GM21825 (cell line): Measurements from ENCODE around the gene HES1.

Experiments
- ATAC-seq: cut with Tn5 transposase; IDR thresholded peaks from one replicate; pipeline ENCODE4 v1.9.1; 2021; ENCODE audit warnings: mild to moderate bottlenecking, moderate library complexity; ENCODE audit not compliant: unreplicated experiment

The HES1 gene

DNA sequence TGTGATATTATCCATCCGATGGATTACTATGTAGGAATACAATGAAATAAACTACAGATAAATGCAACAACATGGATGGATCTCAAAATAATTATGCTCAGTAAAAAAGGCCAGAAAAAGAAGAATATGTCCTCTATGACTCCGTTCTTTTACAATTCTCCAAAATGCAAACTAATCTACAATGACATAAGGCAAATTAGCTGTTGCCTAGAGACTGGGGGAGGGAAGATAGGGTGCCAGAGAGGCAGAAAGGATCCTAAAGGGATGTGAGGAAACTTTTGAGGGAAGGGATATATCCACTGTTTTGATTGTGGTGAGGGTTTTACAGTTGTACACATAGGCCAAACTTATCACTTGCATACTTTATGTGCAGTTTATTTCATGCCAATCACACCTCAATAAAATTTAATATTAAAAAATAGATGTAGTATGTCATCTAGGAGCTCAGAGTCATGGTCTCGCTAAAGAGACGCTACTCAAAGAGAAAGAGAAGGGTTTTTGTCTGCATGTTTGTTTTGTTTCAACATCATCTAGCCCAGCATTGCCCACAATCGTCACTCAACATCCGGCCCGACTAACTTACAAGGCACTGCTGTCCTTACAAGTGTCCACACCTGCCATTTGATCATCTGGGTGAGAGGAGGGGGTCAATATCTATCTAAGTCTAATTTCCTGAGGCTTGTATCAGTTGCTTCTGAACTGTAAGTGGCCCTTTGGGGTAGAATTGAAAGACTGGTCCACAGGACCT lies 29.5 kb downstream of the HES1 start:
- no peak for ATAC-seq

DNA sequence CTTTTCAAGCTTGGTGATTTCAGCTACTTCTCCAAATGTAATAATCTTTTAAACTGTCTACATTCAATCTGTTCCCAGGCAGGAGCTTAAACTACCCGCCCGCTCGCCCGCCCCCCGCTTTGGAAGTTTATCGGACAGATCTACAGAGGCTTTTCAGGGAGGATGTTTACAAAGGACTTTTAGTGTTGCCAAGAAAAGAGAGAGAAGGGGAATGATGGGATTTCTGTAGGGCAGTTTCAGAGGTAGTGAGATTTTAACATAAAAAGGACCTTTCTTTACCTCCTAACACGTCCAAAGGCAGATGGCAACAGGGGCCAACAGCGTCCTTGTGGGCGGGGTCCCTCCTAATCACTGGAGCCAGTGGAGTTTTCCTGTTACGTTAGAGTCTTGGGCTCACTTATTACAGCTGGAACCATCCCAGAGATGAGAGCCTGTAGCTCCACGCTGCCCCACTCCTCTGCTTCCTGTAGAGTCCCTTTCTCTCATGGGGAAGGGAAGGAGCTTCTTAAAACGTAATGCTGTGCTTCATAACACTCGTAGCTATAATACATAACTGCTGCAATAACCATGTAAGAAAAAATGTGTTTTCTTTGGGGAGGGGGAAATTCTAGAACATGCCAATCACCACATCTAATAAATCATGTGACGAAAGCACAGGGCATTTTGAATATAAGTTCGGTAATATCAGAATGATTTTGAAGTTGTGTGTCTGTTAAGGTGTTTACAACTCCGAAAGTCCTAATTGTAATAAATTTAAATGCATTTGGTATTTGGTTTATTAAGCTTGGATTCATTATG lies 30.9 kb downstream of the HES1 start:
- no peak for ATAC-seq

DNA sequence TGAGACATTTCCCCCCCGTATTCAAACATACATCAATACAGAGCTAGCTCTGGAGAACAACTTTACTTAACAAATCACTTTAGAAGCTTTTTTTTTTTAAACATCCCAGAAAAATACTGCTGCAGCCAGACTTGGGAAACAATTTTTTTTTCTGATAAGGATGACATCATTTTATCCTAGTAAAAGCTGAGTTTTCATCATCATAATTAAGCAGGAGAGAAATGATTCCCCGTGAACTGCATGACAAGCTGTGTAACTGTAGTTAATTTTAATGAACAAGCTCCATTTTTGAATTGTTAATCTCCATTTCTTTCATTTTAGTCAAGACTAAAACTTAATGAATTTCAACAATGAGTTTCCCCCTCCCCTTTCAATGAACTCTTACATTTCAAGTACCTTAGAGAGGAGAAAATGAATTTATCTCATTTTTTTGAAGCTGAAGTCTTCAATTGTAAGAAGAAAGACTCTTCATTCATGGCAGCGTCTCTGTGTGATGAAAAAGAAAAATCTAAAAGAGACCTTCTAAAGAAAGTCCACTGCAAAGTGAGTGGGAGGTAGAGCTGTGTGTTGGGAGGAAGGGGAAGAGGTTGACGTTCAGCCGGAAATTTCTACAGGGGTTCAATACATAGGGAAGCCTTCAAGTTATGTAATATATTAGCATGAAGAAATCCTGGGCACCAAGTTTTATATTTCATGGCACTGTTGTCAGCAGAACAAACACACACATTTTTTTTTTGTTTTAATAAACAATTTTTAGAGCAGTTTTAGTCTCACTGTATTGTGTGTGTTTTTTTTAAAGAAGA lies 31.7 kb downstream of the HES1 start:
- no peak for ATAC-seq

DNA sequence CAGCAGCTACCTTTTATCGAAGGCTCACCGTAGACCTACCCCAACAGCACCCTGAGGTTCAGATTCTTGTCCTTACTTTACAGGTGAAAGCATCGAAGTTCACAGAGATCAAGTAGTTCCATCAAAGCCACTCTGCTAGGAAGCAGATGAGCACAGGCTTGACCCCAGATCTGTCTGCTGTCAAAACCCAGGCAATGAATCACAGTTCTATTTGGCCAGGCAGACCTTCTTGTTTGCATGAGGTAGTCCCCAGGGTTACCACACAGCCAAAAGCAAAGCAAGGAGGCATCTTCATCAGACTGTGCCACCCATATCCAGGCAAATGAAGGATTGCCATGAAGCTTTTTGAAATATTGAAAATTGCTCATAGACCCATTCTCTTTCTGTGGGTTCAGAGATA lies 33.0 kb downstream of the HES1 start:
- no peak for ATAC-seq

DNA sequence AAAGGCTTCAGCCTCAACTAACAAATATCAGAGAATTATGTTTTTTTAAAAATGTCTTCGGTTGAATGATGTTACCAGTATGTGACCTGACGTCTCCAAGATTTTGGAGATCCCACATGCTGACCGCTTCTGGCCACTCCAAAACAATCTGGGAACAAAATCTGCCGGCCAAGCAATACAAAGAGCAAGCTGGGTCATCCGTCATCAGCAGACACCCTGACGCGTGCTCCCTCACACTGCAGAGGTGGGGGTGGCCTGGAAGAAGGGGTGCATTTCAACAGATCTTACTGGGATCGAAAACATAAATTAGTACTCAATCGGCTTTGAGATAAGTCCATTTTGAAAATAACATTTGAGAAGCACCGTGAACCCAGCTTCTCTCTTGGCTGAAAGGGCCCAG lies 33.6 kb downstream of the HES1 start:
- no peak for ATAC-seq

DNA sequence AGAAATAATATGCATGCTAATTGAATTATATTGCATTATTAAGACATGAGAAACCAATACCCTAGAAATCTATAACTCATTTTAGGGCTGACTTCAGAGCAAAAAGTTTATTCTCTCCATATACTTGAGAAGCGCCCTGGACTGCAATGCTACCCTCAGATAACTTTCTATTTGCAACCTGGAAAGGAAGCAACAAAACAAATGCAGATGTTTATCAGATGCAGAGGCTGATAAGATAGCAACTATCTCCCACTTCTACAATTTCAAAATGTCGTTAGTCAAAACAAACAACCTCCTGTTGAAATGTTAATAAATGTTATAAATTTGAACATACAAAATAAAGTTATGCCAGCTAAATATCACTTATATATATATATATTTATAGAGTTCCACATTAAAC lies 34.8 kb downstream of the HES1 start:
- no peak for ATAC-seq

DNA sequence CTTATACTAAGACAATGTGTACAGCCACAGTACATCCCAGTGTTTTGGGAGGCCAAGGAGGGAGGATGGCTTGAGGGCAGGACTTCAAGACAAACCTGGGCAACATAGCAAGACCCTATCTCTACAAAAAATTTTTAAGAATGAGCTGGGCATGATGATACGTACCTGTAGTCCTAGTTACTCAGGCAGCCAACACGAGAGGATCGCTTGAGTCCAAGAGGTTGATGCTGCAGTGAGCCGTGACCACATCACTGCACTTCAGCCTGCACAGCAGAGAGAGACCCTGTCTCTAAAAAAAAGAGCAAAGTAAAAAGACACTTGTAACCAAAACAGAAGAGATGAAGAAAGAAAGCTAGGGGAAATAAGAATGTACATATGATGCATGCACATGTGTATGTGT lies 38.5 kb downstream of the HES1 start:
- ATAC-seq, result no peak

DNA sequence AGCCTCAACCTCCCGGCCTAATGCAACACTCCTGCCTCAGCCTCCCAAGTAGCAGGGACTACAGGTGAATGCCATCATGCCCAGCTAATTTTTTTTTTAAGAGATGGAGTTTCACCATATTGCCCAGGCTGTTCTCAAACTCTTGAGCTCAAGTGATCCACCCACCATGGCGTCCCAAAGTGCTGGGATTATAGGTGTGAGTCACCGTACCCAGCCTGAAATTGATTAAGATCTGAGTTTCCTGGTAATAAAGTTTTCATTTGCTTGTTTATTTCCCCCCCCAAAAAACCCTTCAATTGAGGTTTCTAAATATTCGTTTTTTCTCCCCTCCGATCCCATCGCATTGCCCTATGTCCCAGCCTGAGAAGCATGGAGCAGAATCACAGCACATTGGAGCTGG lies 39.0 kb downstream of the HES1 start:
- ATAC-seq, result no peak

DNA sequence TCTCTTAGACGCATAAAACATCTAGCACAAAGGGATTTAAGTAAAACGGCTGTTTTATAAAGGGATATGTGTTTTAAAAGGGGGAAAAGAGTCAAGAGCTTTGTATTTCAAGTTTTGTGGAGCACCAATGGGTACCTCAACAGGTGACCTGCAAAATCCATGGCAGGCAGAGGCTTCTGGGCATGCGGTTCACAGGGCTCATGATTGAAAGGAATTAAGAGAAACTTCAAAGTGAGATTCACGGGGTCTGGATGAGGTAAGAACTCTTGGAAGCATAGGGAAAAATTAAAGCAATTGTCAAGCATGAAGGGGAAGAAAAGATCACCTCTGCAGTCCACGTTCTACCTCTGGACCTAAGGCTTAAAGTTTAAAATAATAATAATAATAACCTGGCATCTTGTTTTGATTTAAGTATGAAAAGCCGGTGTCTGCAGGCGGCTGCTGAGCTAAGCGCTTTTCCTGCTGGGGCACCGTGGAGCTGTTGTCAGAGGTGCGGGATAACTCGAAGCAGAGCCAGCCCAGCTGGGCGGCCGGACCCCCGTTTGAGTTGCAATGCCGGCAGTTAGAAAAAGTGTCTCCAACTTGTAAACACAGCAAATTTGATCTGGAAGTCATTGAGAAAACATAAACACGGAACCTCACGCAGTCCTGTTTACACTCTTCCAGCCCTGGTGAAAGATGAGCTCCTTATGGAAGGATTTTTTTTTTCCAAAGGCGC lies 40.5 kb downstream of the HES1 start:
- no peak for ATAC-seq

DNA sequence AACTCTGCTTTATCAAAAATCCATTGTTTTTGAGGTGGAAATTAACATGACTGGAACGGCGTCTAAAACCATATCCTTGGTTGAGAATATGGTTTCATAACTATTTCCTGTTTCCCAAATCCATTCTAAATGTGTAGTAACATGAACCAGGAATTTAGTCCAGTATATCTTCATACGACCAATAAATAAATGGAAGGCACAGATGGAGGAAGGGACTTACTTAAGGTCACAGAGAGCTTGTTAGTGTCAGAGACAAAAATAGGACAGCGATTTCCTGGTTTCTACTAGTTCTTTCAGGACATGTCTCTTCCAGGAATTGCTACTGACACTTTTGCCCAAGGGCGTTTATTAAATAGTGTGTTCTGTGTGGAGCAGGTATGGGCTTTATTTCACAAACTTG lies 41.2 kb downstream of the HES1 start:
- ATAC-seq, result no peak

DNA sequence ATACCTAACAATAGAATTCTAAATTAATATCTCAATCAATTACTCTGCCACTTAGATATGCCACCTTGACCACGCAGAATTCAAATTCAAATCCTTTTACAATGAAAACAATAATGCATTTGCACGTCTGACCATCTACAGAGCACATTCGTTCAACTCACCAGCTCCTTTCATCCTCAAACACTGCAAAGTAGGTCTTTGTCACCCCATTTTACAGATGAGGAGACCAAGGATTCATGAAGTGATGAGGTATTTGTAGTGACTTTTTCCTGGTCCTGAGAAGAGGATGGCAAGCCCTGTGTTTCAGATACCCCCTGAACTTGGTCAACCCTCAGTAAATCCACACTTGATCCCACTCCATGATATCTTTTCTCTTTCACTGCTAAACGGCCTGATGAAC lies 42.2 kb downstream of the HES1 start:
- no peak for ATAC-seq

DNA sequence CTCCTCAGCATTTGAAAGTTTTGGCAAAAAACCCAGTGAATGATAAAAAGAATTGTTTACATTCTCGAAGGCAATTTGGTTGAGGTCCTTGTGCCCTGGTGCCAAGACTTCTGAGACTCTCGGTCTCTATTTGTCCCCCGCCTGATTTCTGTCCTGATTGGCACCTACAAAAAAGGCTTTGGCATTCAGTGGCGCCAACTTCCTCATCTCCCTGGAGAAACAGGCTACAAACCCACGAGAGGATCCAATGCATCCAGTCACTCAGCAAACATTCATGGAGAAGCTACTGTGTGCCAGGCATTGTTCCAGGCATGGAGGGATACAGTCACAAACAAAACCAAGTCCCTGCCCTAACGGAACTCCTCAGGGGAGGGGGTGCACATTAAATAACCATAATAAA lies 42.7 kb downstream of the HES1 start:
- no peak for ATAC-seq

DNA sequence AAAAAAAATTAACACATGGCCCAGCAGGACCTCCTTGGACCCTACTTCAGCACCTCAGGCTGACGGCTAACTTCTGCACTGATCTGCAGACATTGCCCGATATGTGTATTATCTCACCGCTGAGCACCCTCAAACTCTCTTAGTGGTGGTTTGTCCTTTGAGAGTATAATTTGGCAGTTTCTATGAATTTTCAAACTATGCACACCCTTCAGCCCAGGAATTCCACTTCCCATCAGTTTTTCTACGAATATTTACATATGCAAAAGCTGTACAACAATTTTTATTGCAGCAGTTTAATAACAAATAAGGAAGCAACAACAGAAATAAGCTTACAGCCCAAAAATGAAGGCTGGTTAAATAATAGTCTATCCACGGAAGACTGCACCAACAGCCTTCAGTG lies 44.6 kb downstream of the HES1 start:
- no peak for ATAC-seq

DNA sequence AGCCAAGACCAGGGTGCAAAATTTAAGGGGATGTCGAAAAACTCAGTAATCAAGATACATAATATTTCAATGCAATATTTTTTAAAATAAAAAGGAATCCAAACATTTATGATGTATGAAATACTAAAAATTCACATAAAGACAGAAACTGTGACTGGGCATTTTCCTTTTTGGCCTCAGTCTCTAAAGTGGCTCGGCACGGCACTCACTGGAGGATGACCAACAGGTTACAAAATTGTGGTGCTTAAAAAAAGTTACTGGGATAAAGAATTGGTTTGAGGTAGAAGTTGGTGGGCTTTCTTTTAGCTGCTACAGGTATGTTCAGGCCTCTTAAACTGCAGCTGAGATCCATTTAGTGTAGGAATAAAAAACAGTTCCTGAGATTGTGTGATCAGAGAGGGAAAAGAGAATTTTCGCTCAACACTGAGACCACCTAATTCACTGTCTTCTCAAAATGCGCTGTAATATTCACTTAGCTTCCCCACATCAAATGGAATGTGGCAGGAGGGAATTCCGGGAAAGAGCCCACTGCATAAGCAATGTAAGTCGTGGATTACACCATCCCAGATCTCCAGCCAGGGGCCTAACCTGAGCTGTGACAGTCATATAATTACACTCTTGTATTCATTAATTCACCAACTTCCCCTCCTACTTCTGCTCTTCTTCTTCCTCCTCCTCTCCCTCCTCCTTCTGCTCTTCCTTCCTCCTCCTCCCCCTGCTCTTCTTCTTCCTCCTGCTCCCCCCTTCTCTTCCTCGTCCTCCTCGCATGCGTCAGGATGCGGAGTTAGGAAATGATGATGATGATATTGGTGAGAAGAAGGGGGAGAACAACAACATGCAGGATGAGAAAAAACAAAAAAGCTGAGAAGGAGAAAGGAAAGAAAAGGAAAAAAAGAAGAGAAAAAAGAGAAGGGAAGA lies 45.9 kb downstream of the HES1 start:
- ATAC-seq, result no peak

DNA sequence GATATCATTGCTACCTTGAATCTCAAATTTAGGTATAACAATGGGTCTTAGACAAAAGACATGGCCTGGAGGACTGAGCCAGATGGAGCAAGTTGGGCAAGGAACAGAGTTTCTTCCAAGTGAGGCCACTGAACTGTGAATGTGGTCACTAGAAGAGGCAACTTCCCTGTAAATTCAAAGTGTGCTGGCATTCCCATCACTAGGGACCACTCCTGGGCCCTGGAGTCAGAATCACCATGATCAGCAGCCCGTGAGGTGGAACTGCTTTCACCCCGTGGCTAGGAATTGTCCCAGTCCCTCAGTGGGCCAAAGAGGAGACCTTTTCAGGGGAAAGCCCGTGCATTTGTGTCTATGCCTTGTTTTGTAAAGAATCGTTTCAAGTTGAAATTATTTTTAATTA lies 47.3 kb downstream of the HES1 start:
- no peak for ATAC-seq

DNA sequence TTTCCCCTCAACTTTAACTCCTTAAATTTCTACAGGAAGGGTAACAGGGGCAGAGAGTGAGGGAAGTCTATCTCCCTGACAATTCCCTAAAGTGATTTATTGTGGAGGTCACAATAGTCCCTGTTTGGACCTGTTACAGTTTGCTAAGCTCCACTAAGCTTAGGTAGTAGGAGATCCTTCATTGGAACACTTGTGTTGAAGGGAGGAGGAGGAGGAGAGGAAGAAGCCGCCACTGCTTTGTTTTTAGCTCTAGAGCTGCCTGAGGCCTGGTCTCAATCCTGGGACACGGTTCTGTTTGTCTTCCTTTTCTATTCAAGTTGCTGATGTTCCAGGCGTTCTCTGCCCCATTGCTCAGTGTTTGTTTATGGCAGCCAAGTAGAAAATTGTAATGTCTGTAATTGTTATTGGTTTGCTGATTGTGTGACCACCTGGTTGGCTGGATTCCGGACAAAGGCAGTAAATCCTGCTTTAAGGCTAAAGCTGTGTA lies 48.4 kb downstream of the HES1 start:
- ATAC-seq, result no peak

DNA sequence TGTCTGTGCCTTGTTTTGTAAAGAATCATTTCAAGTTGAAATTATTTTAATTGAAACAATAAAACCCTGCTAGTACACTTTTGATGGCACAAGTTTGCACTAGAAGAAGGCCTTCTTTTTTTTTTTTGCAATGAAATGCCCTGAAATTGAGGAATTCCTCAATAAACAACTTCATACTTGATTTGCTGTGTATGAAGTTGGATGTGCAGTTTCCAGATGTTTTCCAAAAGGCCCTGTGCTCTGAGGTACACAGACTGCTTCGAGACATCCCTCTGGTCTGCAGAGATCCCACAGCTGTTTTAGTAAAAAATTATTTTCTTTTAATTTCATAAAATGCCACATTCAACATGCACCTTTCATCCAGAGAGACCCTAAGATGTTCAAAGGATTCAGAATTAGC lies 48.9 kb downstream of the HES1 start:
- no peak for ATAC-seq

DNA sequence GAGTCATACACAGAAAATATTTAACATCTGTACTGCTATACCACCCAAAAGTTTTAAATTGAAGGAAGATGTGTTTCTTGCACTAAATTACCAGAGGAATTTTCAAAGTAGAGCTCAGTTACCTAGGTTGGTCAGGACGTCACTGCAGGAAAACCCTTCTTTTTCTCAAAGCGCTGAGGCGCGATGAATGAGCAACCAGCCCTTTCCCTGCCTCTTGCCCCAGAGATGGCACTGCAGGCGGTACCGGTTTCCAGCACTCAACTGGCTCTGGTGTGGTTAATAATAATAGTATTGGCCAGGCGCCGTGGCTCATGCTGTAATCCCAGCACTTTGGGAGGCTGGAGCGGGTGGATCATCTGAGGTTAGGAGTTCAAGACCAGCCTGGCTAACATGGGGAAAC lies 49.3 kb downstream of the HES1 start:
- no peak for ATAC-seq

DNA sequence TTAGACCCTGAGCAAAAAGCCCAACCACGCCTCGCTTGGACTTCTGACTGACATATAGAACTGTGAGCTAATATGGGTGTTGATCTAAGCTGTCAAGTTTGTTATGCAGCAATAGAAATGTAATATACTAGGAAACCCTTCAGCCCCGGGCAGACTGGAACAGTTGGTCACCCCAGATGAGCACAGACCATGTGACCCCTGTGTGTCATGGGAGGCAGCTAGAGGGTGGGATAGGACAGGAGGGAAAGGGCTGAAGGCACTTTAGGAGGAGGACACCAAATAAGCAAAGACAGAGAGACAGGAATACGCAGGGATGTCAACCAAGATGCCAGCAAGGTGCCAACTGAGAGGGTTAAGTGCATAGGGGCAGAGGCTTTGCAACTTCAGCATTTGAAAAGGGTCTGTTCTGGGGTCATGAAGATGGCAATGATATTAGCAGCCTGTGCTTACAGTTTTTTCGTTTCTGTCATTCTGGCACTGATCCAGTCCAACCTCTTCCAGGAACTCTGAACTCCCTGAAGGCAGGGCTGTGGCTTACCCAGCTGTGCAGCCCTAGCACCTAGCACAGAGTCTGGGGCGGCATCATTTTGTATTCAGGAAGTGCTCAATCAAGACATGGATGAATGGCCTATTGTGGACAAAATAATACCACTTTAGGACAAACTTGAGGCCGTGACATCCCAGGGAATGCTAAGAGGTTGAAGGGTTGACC lies 51.4 kb downstream of the HES1 start:
- no peak for ATAC-seq
